Measurements from ENCODE around the gene SCAF11.

DNA sequence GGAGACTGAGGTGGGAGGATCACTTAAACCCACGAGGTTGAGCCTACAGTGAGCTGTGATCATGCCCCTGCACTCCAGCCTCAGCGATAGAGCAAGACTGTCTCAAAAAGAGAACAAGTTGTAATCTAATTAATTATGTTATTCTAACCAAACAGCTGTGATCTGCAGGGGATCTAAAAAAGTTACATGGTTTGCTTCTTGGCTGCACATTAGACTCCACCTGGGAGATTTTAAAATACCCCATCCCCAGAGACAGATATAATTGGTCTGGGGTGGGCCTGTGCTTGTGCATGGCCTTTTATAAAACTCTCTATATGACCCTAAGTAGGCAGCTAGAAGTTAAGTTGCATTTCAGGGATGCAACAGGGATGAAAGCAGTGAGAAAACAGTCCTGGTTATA lies 76.7 kb downstream of the SCAF11 start:
- TF ChIP-seq, protein P1, sequence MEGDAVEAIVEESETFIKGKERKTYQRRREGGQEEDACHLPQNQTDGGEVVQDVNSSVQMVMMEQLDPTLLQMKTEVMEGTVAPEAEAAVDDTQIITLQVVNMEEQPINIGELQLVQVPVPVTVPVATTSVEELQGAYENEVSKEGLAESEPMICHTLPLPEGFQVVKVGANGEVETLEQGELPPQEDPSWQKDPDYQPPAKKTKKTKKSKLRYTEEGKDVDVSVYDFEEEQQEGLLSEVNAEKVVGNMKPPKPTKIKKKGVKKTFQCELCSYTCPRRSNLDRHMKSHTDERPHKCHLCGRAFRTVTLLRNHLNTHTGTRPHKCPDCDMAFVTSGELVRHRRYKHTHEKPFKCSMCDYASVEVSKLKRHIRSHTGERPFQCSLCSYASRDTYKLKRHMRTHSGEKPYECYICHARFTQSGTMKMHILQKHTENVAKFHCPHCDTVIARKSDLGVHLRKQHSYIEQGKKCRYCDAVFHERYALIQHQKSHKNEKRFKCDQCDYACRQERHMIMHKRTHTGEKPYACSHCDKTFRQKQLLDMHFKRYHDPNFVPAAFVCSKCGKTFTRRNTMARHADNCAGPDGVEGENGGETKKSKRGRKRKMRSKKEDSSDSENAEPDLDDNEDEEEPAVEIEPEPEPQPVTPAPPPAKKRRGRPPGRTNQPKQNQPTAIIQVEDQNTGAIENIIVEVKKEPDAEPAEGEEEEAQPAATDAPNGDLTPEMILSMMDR (IDR thresholded peaks at IDR 0.05; ENCODE audit: insufficient read depth, low read length, poor library complexity, severe bottlenecking) = no peak
- no peak for TF ChIP-seq EZH2phosphoT487 (conservative IDR thresholded peaks at IDR 0.05; ENCODE audit: low read length)

All from SU-DHL-6 (cell line).